GM04504 (cell line): ENCODE data around the gene POM121L12.

Source experiments
- DNase-seq: peaks from one replicate; pipeline ENCODE4 v3.0.0-alpha.2; 2012; ENCODE audit warnings: low read depth

POM121L12 gene

DNA sequence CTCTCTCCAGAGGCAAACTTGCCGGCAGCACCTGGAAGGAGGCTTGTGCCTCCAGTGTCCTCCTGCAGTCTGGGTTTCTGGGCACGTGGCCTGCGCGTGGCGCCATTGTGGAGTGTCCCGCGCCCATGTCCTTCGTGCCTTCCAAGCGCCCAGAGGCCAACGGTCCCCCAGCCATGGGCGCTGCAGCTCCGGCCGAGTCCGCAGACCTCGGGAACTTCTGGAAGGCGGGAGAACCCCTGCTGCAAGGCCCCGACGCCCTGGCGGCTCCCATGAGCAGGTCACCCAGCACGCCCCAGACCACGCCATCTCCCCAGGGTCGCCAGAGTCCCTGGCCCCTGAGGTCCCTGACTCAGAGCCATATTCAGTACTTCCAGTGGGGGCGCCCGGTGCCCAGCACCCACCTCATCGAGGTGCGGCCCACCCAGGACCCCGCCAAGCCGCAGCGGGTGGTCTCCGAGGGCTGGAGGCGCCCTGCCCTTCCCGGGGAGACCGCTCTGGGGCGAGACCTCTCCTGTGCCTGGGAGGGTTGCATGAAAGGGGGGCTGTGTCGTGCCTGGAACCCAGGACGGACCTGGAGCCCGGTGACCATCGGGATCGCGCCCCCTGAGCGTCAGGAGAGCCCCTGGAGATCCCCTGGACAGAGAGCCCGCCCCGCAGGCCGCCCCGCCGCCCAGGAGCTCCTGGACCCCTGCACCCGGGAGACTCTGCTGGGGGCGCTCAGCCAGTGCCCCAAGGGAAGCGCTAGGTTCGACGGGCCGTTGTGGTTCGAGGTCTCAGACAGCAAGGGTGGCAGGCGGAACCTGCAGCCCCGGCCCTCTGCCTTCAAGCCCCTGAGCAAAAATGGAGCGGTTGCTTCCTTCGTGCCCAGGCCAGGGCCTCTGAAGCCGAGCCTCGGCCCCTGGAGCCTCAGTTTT, at the start of gene POM121L12:
TSS of gene POM121L12 (plus strand) at position 135 of the 914 bp plus-strand sequence. CDS start at position 174, 39 bp downstream.
- DNase-seq = no peak

DNA sequence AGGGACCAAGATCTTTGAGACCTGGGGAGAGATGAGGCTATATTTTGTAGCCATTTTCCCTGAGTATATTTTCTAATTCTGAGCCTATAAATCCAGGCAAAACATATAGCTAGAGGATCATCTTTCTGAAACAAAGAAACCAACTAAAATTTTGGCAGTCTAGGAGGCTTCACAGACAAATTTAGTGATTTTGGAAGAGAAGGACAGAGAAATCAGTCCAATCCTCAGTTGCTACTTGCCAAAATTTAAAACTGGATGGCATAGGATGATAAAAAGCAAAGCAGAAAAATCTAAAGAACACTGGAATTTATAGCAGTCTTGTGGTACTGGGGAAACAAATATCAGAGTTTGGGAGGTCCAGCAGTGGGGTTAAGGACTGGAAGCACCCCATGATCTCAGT, 43.4 kb upstream of the POM121L12 start:
- DNase-seq = no peak

DNA sequence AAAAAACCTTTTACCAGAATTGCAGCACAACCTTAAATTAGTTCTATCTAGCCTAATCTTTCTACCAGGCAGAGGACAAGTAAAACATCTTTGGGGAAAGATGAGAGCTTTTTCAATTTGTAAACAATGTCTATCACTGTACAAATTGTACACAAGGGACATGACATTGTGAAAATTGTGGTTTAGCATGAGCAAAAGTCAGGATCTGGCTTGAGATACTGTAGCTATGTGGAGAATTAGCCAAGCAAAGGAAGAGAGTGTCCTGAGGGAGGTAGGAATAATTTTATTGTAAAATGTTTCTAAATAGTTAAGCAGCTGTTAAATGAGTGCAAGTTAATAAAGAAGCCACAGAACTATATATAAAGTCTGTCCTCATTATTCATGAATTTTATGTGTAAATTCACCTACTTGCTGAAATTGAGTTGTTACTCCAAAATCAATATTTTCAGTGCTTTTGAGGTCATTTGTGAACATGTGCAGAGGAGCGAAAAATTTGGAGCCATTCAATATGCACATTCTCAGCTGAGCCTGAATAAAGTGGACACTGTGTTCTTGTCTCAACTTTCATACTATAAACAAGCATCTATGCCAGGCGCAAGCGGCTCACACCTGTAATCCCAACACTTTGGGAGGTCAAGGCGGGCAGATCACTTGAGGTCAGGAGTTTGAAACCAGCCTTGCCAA, 42.8 kb upstream of the POM121L12 start:
- DNase-seq = no peak

DNA sequence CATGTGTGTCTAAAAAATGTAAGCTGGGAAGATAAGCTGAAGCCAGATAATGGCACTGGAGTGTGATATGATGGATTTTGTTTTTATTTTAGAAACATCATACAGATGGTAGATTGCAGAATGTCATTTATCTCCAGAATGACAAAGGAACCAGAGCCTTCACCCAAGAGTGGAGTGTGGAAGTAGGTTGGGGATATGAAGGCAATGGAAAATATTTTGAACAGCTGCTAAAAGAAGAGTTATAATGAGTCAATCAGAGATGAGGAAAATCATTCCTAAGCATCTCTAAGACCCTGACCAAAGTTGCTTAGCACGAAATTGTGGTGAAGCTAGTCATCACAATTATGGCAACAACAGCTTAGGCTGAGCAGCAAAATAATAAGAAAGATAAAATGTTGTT, 39.8 kb upstream of the POM121L12 start:
- DNase-seq = no peak

DNA sequence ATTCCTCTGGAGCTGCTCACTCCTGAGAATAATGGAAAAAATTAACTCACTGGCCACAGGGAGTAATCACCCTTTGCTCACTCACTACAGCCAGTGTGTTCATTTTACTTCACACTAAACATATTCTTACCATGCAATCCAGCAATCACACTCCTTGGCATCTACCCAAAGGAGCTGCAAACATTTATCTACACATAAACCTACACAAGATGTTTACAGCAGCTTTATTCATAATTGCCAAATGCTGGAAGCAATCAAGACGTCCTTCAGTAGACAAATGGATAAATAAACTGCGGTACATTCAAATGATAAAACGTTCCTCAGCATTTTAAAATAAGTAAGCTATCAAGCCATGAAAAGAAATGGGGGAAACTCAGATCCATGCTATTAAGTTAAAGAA, 34.2 kb upstream of the POM121L12 start:
- DNase-seq = no peak

DNA sequence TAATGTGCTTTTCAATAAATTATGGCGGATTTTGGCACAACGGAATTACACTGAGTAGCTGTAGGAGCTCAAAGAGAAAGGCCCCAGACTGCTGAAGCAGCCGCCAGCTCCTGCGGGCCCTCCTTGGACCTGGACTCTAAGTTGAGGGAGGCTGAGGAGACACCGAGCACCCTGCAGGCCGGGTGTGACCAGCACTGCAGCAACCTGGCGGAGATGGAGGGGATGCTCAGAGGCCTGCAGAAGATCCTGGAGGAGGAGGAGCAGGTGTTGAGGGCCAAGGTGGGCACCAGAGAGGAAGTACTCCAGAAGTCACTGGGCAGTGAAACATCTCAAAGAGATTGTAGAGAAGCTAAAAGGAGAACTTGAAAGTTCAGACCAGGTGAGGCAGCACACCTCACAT, 33.0 kb upstream of the POM121L12 start:
- no peak for DNase-seq

DNA sequence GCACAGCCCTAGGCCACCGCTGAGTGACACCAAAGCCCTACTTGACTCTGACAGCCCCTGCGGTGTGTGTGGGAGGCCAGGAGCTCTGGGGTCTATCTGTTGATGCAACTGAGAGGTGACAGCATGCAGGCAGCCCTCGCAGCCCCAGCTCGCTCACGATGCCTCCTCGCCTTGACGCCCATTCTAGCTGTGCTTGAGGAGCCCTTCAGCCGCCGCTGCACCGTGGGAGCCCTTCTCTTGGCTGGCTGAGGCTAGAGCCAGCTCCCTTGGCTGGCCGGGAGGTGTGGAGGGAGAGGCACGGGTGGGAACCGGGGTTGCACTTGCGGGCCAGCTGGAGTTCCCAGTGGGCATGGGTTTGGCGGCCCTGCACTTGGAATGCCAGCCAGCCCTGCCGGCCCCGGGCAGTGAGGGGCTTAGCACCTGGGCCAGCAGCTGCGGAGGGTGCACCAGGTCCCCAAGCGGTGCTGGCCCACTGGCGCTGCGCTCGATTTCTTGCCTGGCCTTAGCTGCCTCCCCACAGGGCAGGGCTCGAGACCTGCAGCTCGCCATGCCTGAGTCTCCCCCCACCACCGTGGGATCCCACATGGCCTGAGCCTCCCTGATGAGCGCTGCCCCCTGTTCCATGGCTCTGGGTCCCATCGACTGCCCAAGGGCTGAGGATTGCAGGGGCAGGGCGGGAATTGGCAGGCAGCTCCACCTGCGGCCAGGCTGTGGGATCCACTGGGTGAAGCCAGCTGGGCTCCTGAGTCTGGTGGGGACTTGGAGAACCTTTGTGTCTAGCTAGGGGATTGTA, 31.6 kb upstream of the POM121L12 start:
- no peak for DNase-seq

DNA sequence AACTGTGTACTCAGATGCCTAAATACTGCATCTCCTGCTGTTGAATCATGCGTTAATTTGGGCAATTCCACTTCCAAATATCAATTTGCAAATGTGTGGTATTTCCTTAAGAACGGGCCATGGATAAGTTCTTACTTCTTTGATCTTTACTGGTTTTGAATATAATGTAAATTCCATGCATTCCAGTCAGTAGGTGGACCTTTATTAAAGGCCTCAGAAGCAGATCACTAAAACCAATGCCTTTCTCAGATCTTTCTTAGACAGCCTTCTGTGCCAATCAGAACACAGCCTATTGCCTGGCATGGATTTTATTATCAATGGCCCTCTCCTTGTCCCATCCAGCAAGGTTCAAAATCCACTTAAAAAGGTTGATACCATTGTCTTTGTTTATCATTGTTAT, 21.5 kb upstream of the POM121L12 start:
- no peak for DNase-seq

DNA sequence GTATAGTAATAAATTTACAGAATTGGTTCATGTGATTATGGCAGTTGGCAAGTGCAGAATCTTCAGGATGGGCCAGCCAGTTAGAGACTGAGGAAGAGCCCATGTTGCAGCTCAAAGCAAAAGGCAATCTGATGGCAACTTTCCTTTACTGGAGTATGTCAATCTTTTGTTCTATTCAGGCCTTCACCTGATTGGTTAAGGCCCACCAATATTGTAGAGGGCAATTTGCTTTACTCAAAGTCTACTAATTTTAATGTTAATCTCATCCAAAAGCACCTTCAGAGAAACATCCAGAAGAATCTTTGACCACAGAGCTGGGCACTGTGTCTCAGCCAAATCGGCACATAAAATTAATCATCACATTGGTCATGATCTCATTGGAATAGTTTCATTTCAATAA, 20.0 kb upstream of the POM121L12 start:
- DNase-seq = no peak

DNA sequence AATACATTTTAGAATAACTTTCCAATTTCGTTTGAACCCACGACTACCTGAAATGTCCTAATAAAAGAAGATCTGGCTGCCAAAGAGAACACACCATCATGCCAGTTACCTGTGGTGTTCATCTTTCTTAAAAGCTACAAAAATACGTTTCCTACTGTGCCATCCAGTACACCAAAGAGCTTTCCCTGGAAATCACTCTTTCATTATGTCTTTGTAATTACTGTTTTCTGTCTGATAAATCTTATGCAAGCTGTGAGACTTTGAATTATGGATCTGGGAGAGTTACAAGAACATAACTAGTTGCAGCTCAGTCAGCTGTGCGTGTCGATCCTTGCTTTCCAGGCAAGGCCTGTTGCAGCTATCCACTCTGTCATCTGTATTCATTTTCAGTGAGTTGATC, 12.5 kb upstream of the POM121L12 start:
- no peak for DNase-seq

DNA sequence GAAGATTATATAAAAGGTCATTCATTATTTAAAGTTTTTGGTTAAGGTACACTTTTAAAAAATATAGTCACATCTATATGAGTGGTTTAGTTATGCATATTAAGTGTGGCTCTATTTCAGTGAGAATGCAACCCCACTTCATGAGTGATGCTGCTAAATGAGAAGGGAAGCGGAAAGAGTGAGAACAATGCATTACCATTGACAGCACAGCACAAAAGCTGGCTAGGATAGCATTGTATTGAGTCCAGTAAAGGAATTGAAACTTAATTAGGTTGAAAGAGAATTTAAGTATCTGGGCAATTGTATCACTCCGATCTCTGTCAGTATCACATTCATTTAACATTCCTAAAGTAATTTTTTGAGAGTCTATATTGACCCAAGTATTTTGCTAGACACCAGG, 13.2 kb downstream of the POM121L12 start:
- no peak for DNase-seq

DNA sequence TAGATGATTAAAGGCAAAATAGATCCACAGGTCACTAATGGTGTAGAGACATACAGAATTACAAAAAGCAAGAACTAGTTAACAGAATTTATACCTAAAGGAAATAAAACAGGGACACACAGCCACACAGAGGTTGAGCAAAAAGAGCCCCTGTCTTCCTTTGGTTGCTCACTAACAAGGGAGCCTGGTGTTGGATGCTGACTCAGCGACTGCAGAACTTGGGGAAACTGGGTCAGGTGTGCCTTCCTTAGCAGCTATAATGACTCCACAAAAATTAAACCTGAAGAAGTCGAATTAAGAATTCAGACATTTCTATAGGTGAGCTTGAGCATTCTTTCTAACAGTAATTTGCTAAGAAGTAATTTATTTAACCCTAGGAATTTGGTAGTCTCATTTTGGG, 15.0 kb downstream of the POM121L12 start:
- no peak for DNase-seq

DNA sequence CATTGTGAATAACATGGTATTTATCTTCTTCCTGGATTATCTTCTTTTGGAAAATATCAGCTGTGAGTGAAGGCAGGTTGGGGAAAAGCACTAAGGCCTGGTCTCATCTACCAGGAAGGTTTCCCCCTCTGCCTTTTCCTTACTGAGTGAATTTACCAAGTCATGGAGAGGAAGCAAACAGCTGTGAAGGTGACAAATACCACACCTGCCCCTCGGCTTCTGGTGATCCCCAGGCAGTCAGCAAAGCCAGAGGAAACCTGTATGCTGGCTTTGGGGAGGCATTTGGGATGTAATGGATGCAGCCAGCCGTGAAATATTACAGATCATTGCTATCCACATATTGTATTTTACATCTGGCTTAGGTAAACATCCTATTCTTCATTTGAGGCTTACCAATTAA, 24.2 kb downstream of the POM121L12 start:
- no peak for DNase-seq

DNA sequence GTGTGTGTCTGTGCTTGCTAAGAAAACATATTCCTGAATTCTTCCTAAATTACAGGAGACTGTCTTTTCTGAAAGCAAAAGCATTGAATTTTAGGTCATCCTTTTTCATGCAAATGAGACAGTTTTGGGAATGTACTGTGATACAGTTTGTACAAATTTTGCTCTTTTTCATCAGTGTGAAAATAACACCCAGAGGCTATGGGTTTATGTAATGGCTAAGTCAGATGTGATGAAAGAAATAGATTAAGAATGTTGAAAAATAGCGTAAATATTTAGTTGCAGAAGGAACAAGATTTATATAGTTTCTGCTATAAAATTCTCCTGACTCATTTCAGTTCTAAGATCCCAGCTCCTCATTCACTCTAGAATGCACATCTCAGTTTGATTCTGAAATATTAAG, 24.6 kb downstream of the POM121L12 start:
- DNase-seq = no peak

DNA sequence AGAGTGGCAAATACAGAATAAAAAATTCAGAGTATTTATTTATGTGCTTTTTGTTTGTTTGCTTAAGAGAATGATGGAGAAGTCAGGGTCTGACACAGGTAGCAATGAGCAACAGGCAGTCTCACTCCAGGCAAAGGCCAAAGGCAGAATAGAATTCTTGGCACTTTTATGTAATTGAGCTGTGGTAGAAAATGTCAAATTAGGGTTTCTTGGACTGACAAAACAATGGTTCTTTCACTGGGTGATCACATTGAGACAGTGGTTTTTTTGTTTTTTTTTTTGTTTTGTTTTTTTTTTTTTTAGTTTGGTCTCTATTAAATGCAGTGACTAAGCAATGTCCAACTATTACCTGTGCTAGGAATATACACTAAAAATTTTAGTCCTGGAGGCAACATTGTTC, 27.4 kb downstream of the POM121L12 start:
- no peak for DNase-seq

DNA sequence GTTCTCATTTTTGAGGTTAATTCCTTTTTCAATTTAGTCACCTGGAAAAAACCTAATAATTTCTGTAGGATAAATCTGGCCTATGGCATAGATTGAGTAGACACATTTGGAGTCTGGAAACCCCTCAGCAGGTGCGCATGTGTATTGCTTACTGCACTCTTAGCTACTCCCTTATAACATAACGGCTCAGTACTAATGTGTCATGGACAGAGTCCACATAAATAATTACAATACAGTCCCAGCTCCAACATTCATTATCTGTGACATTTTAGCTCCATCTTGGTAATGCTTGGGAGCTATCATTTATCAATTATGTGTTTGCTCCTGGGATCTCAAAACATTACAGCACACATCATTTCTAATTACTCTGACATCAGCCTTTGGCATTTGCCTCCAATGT, 33.2 kb downstream of the POM121L12 start:
- DNase-seq = no peak

DNA sequence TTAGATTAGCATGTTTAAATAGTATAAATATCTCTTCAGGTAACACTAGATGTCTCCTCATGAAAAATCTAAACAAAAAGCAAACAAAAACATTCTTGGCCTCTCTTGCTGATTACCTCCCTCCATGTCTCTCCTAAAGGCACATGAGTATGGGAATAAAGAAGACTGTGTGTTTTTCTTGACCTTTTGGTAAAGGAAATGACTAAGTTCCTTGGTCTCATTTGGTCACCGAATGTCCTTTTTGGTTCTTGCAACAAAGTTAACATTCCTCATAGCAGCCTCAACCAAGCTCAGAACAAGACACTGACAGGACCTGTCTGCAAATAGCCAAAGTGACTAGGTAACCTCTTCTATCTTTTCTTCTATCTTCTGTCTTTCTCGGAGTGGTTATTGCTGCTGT, 35.5 kb downstream of the POM121L12 start:
- no peak for DNase-seq
